GM18868 (cell line): ENCODE data around the gene SHCBP1.
"Not testable (repeated sequence)": the region's sequence is repeated elsewhere in the genome, so short reads cannot be mapped to it uniquely, and the experiment has no call there.

Experiments
- ATAC-seq: cut with Tn5 transposase; IDR thresholded peaks from one replicate; pipeline ENCODE4 v1.9.1; 2021; ENCODE audit warnings: mild to moderate bottlenecking, moderate library complexity; ENCODE audit not compliant: unreplicated experiment

Gene SHCBP1

DNA sequence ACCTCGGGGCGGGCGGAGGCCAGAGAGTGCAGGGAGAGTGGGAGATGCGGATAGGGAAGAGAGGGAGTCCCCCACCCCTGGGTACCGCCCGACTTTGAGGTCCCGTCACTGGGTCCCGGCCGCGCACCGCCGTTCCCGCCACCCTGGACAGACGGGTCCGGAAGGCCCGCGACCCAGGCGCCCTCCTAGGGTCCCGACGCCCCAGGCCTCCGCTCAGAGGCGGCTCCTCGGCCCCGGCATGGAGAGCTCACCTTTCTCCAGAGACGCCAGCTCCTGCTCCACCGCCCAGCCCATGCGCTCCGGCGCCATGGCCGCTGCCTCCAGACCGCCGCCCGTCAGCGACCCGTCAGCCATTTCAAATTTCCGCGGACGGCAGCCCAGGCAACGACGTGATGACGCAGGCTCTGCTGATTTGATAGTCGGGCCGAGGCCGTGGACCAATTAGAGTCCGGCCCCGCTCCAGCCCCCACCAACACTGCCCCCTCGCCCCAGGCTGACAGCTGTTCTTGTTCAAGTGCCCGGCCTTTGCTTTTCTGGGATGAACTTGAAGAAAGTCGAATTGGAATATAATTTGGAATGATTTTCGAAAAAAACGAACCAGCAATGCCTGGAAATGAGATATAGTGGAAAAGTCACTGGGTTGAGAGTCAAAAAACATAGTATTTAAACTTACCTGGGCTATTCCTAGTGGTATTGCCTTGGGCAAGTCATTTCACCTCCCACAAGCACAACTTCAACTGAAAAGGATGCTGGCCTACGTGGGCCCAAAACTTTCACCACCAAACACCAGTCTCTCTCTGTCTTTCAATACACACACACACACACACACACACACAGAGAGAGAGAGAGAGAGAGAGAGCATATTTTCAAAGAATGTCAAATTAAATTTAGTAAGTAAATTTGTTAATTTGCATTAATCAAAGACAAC, at the start of gene SHCBP1:
Gene SHCBP1, minus strand, starts transcription at position 374 of the 928 bp plus-strand sequence. Its CDS starts 20 bp downstream, at position 354.
- peak; percentile 90 for ATAC-seq

DNA sequence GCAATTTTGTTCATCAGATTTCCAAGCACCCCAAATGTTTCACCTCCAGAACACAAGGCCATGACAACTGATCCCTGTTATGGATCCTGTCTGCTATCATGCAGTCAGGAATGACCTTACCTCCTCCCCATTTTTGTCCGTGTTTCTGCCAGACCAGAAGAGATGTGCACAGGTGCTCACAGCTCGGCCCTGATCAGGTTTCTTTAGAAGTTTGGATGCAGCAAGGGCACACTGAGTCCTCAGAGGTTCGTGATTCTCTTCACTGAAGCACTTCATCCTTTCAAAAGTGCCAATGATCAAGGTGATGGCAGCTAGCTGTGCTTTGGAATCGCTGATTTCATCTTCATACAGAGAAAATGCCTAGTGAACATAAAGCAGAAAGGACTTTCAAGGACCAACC, 40.9 kb upstream of the SHCBP1 start:
- ATAC-seq = no peak

DNA sequence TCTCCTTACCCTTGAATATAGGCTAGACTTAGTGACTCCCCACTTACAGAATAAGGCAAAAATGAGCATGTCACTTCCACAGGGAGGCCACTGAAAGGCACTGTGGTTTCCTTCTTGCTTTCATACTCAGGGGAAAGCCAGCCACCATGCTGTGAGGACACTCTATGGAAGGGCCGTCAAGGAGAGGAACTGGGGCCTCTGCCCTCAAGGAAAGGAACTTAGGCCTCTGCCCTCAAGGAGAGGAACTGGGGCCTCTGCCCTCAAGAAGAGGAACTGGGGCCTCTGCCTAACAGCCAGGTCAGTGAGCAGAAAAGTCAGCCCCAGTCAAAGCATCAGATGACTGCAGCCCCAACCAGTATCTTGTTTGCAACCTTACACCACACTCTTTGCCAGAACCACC, 37.7 kb upstream of the SHCBP1 start:
- ATAC-seq = peak; percentile 87

GRCh38 chr16:46651305-46651704, 30.1 kb upstream of the SHCBP1 start:
- ATAC-seq = no peak

DNA sequence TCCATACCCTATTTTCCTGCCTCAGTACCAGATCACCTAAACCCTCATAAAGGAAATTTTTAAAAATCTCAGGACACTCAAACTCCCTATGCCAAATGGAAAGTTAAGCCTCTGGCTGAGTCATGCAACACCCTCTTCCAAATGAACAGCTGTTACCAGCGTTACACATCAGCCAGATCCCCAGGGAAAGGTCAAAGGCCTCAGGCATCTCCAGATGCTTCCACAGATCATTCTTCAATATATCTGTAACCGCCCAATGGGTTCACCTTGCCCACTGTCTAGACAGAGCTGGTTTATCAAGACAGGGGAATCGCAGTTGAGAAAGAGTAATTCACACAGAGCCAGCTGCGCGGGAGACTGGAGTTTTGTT, 29.1 kb upstream of the SHCBP1 start:
- no peak for ATAC-seq

- no peak for ATAC-seq
Measured at GRCh38 chr16:46649588-46650253, 28.5 kb upstream of the SHCBP1 start.

- no peak for ATAC-seq
Measured at GRCh38 chr16:46648656-46649055, 27.5 kb upstream of the SHCBP1 start.

- ATAC-seq = no peak
Measured at GRCh38 chr16:46638947-46639925, 18.1 kb upstream of the SHCBP1 start.

DNA sequence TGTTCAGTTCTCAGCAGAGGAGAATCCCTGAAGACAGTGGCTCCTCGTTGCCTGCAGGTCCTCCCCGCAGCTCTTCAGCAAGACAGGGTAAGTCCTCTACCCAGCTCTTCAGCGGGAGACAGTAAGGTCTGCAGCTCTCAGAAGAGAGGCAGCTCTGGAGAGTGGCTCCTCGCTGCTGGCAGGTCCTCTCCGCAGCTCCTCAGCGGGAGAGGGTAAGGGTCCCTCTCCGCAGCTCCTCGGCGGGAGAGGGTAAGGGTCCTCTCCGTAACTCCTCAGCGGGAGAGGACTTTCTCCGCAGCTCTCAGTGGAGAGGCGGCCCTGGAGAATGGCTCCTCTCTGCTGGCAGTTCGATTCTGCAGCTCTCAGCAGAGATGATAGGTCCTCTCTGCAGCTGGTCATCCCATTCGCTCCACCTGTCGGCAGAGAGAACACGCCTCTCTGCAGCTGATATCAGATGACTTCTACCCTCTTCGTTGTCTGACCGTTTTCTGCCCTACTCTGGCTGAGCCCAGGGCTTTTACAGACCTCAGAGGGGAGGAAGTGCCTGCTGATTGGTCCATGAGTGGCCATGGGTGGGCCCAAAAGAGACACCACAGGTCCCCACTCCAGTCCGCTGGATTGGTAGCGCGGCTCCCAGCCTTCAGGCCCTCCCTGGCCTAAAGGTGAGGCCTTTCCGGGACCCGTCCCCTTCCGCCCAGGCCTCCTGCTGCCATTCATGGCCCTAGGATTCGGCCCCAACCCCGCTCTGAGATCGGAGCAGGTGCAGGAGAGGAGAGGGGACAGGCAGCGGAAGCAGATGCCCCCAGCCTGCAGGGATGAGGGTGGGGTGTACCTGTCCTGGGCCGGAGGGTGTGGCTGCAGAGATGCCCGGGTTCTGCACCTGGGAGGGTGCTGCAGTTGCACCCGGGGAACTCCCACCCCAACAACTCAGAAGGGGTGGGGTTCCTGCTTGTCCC, 11.9 kb upstream of the SHCBP1 start:
- no peak for ATAC-seq

DNA sequence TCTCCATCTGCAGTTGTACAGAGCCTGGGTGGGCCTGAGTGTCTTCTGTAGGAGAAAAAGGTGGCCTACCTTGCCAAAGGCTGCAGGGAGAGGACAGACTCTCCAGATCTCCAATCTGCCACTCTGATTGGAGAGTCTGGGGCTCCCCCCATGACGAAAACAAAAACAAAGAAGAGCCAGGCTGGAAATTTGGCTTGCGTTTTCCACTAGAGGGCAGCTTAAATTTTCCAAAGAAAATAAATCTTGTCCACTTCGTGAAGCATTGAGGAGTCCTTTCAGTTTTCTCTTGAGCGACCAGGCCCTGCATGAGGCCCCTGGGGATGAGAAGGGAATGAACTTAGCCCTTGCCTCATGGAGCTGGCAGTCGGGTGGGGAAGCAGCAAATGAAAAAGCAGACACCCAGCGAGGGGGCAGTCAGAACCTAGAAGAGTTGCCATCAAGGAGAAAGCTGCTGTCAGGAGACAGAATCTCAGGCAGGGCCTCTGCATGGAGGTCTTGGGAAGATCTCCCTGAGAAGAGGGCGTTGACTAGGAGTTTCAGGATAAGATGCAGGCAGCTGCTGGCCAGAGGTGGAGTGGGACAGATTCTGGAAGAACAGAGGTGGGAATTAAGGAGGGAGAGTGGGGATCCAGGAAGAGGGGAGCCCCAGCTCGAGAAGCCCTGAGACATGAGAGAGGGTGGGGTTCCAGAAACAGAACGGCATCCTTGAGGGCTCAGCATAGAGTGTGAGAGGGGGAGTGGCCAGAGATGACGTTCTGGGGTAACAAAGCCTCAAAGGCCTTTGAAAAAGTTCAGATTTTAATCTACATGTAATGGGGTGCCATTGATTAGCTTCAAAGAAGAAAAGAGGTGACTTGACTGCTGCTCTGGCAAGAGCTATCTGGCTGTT, 8.4 kb upstream of the SHCBP1 start:
- ATAC-seq = no peak

GRCh38 chr16:46627746-46628145, 6.6 kb upstream of the SHCBP1 start:
- ATAC-seq = no peak

DNA sequence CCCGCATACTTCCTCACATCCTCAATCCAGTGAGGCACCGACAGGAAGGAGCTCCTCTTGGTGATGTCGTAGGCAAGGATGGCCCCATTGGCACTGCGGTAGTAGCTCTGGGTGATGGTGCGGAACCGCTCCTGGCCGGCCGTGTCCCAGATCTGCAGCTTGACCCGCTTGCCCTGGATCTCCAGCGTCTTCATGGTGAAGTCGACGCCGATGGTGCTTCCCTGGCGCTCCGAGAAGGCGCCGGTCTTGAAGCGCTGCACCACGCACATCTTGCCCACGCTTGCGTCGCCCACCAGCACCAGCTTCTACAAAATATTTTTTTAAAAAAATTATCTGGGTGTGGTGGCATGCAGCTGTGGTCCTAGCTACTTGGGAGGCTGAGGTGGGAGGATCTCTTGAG, 5.5 kb upstream of the SHCBP1 start:
- ATAC-seq = not testable (repeated sequence)

- ATAC-seq = not testable (repeated sequence)
Measured at GRCh38 chr16:46624862-46625261, 3.7 kb upstream of the SHCBP1 start.

DNA sequence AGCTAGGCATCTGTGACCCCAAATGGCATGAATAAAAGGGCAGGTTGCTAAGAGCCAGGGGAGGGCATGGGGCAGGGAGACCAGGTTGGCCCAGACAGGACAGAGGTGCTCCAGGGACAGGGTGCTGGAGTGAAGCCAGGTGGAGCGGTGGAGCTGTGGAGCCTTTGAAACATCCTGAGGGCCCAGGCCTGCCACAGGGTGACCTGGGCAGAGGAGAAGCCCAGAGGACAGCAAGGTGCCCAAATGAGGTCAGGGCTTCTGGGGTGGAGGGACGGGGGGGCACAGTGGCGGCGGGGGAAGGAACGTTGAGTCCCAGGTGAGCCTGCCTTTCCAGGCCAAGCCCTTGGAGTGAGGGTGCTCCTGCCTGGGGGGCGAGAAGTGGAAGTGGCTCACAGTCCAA, 2.5 kb upstream of the SHCBP1 start:
- ATAC-seq = not testable (repeated sequence)

- peak; percentile 22 for ATAC-seq
Measured at GRCh38 chr16:46623246-46623645, 2.1 kb upstream of the SHCBP1 start.

DNA sequence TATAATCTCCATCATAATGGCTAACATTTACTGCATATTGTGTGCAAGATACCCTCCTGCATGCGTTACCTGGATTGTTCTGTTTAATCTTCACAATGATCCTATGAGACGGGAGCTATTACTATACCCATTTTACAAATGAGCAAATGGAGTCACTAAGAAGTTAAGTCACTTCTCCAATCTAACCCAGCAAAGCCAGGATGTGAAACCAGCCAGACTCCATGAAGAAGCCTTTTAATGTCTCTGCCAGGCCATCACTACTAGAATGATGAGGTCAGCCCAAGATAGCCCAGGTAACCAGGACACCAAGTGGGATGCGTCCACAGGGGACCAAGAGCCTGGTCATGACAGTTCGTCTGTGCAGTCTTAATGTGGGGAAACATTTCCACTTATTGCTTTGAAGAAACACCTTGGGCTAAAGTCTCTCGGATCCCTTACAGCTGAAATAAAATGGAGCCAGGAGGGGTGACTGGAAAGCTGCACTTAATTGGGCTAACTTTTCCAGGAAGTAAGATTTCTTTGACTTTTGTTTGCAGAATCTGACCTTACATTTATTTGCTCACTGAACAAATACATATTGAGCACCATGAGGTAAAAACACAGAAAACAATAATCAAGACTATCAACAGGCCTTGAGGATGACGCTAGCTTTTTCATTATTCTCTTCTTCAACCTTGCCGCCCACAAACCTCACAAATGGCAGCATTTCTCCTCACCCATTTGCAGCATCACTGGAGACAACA, 926 bp upstream of the SHCBP1 start:
- no peak for ATAC-seq

DNA sequence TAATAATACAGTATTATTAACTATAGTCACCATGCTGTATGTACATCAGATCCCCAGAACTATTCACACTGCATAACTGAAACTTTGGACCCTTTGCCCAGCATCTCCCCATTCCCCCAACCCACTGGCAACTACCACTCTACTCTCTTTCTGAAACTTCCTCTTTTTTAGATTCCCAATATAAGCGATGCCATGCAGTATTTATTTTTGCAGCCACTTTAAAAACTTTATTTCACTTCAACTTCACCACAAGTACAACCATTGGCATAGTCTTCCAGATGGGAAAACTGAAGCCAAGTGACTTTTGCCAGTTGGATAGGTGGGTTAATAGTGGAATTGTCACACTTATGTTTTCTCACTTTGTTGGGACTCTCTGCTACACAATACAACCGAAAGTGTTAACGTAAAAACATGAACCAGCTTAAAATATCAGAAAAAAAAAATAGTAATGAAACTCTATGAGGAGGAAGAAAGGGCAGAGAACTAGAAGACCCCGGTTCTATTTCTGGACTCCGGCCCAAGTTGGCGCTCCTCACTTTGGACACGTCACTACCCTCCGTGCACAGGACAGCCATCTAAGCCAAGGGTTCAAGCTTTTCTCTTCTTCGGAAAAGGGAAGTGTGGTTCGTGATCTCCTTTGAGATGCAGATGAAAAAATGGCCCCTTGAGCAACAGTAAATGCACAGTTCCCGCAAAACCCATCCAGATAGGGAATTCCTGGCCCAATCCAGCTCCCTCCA, 743 bp downstream of the SHCBP1 start:
- ATAC-seq = peak; percentile 18
